SH-SY5Y (cell line): ENCODE measurements around the gene MMRN2.

ENCODE experiments used
- GATA2 ChIP-seq: IDR thresholded peaks from 2 replicates; pipeline ENCODE4 v1.6.1; 2011; ENCODE audit warnings: mild to moderate bottlenecking, low read depth, low read length
- GATA3 ChIP-seq: IDR thresholded peaks from 2 replicates; pipeline ENCODE4 v1.6.1; 2011; ENCODE audit warnings: low read depth, mild to moderate bottlenecking, low read length, moderate library complexity

MMRN2 gene

DNA sequence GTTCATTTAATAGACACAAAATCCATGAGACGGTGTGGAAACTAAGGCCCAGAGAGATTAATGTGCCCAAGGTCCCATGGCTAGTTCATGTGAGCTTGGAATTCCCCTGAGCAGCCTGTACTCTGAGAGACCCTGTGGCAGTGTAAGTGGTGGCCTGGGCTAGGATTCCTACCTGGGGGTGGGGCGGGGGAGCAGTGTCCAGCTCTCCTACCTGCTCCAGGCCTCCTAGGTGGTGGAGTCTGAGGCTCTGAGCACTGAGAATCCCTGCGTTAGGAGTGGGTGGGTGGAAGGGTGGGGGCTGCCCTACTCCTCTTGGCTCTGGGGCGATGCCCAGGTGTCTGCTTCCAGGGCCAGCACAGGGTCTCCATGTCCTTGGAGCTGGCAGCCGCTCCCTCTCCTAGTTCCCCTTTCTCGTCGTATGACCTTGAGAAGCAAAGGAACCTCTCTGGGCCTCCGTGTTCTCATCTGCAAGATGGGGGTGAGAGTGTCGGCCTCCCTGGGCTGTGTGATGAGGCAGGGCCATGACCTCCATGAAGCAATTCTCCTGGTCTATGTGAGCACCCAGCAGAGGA is 3.5 kb upstream of the MMRN2 start:
- TF ChIP-seq GATA3 (no peak), GATA2 (no peak)

DNA sequence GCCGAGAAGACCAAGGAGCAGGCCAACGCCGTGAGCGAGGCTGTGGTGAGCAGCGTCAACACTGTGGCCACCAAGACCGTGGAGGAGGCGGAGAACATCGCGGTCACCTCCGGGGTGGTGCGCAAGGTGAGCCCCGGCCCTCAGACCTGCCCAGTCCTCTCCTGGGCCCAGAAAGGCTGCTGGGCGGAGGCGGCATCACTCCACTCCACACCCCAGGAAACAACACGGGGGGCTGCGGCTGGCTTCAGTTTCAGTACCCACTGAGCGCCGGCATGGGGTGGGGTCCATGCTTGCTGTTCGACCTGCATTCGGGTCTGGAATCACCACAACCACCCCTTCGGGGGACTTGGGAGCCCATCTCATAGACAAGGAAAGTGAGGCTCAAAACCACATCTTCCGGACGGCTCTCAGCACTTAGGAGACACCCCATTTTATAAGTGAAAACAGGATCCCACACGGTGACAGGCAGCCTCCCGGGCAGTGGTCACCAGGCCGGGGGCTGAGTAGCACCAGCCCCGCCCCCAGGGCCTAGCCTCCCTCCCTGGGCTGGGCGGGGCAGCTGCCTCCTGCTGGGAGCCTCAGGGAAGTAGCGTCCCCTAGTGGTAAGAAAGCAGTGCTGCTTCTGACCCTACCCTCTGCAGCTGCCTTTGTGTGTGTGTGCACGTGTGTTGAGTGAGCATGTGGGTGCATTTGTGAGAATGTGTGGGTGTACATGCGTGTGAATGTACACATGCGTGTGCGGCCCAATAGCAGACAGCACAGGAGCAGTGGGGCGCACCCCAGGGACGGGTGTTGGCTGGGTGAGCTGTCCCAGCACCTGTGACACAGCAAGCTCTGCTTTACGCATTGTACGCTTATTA is 2.8 kb upstream of the MMRN2 start:
- TF ChIP-seq GATA2 (no peak), GATA3 (no peak)

DNA sequence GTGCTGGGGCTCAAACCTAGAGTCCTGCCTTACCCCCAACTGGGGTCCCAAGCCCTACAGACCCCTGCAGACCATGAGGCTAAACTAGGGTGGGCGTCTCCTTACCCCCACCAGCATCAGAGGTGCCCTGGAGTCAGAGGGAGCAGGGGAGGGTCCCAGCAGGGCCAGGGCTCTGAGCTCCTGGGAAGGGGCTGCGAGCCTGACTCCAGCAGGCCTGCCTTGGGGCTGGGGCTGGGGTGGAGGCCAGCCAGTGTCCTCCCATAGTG is 2.3 kb upstream of the MMRN2 start:
- TF ChIP-seq GATA2 (no peak), GATA3 (no peak)

- TF ChIP-seq GATA3 = no peak
- no peak for TF ChIP-seq GATA2
Observed at GRCh38 chr10:86958901-86959736, 1.7 kb upstream of the MMRN2 start.

- TF ChIP-seq GATA3 (no peak), GATA2 (no peak)
Observed at GRCh38 chr10:86958116-86958900, 893 bp upstream of the MMRN2 start, which contains the start of gene SNCG. TSS of gene SNCG (plus strand) at chr10:86958599. CDS start at chr10:86958698, 99 bp downstream.

DNA sequence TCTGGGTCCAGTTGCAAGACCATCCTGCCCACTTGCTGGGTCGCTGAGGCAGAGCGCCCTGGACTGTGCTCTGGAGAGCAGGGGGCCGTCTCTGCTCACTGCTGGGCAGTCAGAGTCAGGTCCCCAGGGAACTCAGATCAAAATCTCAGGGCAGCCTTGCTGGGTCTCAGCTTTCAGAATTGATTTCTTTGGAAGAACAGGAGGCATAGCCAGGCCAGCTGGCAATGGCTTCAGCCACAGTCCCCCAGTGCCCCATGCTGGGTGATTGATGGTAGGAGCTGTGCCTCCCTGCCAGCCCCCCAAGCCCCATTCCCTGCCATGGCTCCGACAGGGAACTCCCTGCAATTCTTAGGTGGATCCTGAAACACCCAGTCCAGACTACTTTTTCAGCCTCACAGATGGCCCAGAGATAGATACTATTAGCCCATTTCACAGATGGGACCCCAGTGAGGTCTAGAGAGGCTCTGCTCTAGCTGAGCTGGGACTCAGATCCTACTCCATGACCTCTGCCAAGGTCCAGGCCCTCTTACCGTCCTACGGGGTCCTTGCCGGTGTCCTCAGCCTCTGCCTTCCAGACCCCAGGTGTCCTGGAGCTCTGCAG is 467 bp downstream of the MMRN2 start:
- TF ChIP-seq GATA3 (no peak), GATA2 (no peak)

- TF ChIP-seq GATA3 (no peak), GATA2 (no peak)
Observed at GRCh38 chr10:86956195-86956847, 1.1 kb downstream of the MMRN2 start.

GRCh38 chr10:86955501-86956194 is 1.8 kb downstream of the MMRN2 start:
- TF ChIP-seq GATA3 (no peak), GATA2 (no peak)

DNA sequence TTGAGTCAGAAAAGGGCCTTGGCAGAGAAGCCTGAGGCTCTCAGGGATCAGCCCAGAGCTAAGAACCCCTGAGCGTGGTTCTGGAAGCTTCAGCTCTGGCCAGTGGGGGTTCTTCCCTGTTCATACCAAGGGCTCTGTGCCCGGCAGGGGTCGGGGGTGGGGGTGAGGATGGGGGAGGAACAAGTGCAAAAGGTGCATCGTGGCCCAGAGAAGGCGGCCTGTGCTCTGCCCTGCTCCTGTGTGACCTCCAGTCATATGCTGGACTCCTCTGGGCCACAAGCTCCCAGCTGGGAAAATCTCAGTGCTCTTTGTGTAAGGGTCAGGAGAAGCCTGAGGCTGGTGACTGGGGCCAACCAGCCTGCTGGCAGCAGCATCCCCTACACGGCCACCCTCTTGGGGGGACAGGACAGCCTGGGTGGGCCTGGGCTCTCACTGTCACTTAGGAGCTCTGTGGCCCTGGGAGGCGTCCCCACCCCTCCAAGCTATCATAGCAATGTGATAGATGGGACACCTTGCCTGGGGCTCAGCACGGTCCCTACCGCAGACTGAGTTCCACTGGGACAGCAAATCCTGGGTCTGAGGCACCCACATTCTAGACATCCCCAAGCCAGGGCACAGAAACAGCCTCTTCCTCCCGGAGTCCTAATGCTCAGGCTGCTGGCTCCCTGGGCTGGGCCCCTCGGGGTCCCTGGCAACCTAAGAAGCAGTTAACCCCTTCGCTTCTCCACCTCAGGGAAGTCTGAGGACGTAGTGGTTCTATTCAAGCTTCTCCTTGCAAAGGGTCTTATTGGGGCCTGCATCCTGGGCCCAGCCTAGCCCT is 2.5 kb downstream of the MMRN2 start:
- TF ChIP-seq GATA3 (no peak), GATA2 (no peak)

GRCh38 chr10:86953747-86954680 is 3.4 kb downstream of the MMRN2 start:
- TF ChIP-seq GATA3 (no peak), GATA2 (no peak)

DNA sequence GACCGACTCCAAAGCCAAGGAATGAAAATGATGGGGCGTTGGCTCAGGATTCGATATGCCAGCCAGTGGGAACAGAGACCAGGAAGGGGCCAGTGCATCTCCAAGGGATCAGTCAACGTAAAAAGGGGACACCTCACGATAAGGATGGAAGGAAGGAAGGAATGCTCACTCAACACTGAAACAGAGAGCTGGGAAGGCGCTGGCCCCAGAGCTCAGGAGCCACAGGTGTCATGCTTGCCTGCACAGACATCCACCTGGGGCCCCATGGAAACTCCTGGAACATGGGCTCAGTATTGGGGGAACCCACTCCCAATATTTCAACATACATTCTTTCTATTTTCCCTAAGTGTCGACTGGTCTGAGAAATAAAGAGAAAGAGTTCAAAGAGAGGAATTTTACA is 5.3 kb downstream of the MMRN2 start:
- TF ChIP-seq GATA3 (no peak), GATA2 (no peak)
